Activated CD8-positive, alpha-beta T cell treated with anti-CD3 and anti-CD28 coated beads for 36 hours (primary cell): Measurements from ENCODE around the gene FRS2. TPM values are rescaled to one million over a fixed set of nuclear protein-coding genes. Genes with fewer than 3 reads are reported as not detected.
A peak's percentile ranks its signal among the peaks of the same experiment; 100 is the strongest.

ENCODE experiments used
- ATAC-seq: fragments of 200-7000 bp; cut with Tn5 transposase; one replicate; pipeline ENCODE4 v1.10.0; 2021; ENCODE audit warnings: mild to moderate bottlenecking, moderate library complexity
- CTCF ChIA-PET: fragments of 350-600 bp; sonication (Branson Sonifier 250); formaldehyde crosslinking; loops from one replicate; lab custom pipeline; 2021; ENCODE audit warnings: antibody characterized with exemption; lab: Charles Lee
- POLR2A ChIA-PET: fragments of 350-600 bp; sonication (Branson Sonifier 250); formaldehyde crosslinking; loops from one replicate; lab custom pipeline; 2021; ENCODE audit warnings: antibody characterized with exemption; lab: Charles Lee
- DNase-seq: peaks from one replicate; pipeline ENCODE4 v3.0.0-alpha.2; 2020
- H3K27ac Mint-ChIP-seq: one replicate; pipeline ENCODE4 v1.8.0; 2021; ENCODE audit warnings: mild to moderate bottlenecking, mixed read lengths
- H3K27me3 Mint-ChIP-seq: one replicate; pipeline ENCODE4 v1.8.0; 2021; ENCODE audit warnings: mixed read lengths
- H3K36me3 Mint-ChIP-seq: one replicate; pipeline ENCODE4 v1.8.0; 2021; ENCODE audit warnings: low read depth, mixed read lengths
- H3K4me1 Mint-ChIP-seq: one replicate; pipeline ENCODE4 v1.8.0; 2021; ENCODE audit warnings: low read depth, mixed read lengths
- H3K4me3 Mint-ChIP-seq: one replicate; pipeline ENCODE4 v1.8.0; 2021; ENCODE audit warnings: mild to moderate bottlenecking, moderate library complexity, mixed read lengths
- H3K9me3 Mint-ChIP-seq: one replicate; pipeline ENCODE4 v1.8.0; 2021; ENCODE audit warnings: mixed read lengths
- intact Hi-C: fragments of 100-400 bp; cut with micrococcal nuclease; formaldehyde crosslinking; loops from one replicate; pipeline ENCODE4 v1.10.0; 2022
- total RNA-seq, 2 experiments: library from RNA; stranded (reverse); gene quantifications; one replicate each; pipeline ENCODE4 v1.2.3, GENCODE V29; 2021
- TF ChIP-seq, protein P1 (sequence below): fragments of 200-600 bp; IDR thresholded peaks from one replicate; pipeline ENCODE4 v1.8.0; 2022; ENCODE audit warnings: antibody characterized with exemption, mild to moderate bottlenecking

FRS2 gene
- 10 to 100 TPM in 1 of 2 experiments, 1 to 10 TPM in 1; 8.3 to 10.5 TPM for total RNA-seq

DNA sequence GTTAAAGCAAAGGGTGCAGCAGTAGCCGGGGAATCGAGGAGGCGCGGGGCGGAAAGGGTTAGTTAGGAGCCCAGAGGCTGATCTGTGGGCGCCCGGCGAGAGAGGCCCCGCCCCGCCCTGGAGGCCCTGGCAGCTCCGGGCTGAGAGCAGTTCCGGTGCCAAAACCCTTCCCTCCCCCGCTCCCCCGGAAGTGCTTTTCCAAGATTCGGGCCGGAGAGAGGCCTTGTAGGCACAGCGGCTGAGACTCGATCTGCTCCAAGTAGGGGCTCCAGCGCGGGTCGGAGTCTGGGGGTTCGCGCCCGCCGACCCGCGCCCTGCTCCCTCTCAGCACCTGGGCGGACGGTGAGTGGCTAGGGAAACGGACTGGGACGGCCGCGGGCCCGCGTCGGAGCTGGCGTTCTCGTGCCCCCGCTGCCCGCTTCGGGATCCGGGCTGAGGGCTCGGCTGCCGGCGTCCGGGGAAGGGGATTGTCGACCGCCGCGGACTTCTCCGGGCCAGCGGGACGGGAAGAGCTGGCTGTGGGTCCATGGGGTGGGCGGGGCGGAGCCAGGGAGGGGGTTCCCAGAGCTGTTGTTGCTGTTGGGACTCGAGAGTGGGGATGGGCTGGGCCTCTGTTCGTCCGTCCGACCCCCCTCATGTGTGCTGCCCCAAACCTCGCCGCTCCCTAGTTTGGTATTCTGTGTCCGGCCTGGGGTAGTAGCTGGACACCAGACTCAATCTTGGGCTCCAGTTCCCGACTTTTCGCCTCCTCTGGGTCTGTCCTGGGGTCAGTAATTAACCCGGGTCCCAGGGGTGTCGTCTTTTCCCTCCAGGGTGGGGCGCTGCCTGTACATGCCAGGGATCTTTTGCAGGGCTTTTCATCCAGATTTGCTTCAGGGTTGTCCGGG is at the start of gene FRS2:
Gene FRS2 (plus strand): TSS at position 200 of the 887 bp plus-strand sequence. CDS start 98,643 bp downstream, outside the sequence.
- ATAC-seq (peak; percentile 99), DNase-seq (peak; percentile 93)
- H3K9me3 Mint-ChIP-seq: no peaks in the 10 kb centered on the region
- no peaks in the 10 kb centered on the region for H3K36me3 Mint-ChIP-seq
- peak within 1 kb of the TSS; percentile 98 for H3K27ac Mint-ChIP-seq
- ChIA-PET CTCF (interaction anchor here (0.9 to 2.4 kb wide), 9 partner anchors 26 to 116 kb away, joined by 3 to 21 read pairs (median 3); no protein-coding TSS in a partner anchor), POLR2A (interaction anchor here (0.8 to 1.6 kb wide), 4 partner anchors 11 to 115 kb away, joined by 3 to 10 read pairs (median 5); partner anchors contain the start of gene CCT2)
- no peaks in the 10 kb centered on the region for H3K27me3 Mint-ChIP-seq
- intact Hi-C loops: no loop called here
- H3K4me3 Mint-ChIP-seq: peak within 1 kb of the TSS; percentile 96
- TF ChIP-seq, protein P1, sequence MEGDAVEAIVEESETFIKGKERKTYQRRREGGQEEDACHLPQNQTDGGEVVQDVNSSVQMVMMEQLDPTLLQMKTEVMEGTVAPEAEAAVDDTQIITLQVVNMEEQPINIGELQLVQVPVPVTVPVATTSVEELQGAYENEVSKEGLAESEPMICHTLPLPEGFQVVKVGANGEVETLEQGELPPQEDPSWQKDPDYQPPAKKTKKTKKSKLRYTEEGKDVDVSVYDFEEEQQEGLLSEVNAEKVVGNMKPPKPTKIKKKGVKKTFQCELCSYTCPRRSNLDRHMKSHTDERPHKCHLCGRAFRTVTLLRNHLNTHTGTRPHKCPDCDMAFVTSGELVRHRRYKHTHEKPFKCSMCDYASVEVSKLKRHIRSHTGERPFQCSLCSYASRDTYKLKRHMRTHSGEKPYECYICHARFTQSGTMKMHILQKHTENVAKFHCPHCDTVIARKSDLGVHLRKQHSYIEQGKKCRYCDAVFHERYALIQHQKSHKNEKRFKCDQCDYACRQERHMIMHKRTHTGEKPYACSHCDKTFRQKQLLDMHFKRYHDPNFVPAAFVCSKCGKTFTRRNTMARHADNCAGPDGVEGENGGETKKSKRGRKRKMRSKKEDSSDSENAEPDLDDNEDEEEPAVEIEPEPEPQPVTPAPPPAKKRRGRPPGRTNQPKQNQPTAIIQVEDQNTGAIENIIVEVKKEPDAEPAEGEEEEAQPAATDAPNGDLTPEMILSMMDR: no peak
- H3K4me1 Mint-ChIP-seq: peaks cover 38% of the 10 kb centered on the region

DNA sequence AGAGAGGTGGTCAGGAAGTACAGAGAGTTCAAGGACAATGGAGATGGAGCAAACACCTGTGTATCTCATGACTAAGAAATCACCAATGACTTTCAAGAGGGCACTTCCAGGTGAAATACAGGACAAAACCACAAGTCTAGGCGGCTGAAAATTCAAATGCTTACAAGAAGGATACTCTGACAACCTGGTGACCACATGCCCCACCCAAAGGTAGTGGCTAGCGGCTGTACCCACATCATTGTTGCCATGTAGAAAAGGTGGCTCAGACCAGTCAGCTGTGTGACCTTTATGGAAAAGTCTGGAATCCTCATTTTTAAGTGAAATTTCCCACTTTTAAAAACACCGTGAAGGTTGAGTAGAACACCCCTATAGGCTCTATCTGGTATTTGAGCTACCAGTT is 48.6 kb upstream of the FRS2 start:
- H3K27me3 Mint-ChIP-seq: no peaks in the 10 kb centered on the region
- ATAC-seq (no peak), DNase-seq (no peak)
- H3K9me3 Mint-ChIP-seq: no peaks in the 10 kb centered on the region
- TF ChIP-seq, protein P1: no peak
- no peak overlapping the region for H3K27ac Mint-ChIP-seq
- intact Hi-C loops: no loop called here
- no peaks in the 10 kb centered on the region for H3K4me1 Mint-ChIP-seq
- no peak overlapping the region for H3K4me3 Mint-ChIP-seq
- ChIA-PET POLR2A (no interaction called here), CTCF (interaction anchor here (1.1 kb wide), 1 partner anchor 9 kb away, joined by 3 read pairs; no protein-coding TSS in a partner anchor)
- no peaks in the 10 kb centered on the region for H3K36me3 Mint-ChIP-seq

DNA sequence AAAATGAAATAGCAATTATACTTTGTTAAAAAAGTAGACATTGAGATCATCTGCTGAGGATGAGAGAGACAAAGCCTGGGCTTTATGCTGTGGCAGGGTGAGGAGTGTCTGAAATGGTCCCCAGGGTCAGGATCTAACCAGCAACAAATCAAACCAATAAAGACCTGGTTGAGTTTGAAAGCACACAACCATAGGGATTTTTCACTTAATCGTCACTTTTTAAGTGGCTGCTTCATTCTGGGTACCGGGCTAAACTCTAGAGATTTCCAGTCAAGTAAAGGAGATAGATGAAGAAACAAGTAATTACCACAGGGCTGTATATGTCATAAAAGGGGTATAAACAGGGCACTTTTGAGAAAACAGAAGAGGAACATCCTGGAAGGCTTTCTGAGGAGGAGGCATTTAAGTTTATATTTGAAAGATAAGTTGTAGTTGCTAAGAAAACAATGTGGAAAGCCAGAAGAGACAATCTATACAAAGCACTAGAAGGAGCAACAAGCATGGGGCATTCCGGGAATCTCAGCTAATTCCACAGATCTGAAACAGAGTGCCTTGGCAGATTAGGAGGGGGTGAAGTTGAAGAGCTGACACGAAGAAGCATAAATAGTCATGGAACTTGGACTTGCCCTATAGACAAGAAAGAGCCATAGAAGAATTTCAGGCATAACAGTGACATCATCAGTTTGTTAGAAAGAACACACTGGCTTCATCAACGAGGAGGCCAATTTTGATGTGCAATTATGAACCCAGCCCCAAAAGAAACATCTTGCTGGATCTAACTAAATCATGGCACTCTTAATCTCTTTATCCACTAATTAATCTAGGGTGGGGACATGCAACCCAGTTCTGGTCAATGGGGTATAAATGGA is 46.9 kb upstream of the FRS2 start:
- H3K27me3 Mint-ChIP-seq: no peaks in the 10 kb centered on the region
- no peaks in the 10 kb centered on the region for H3K4me1 Mint-ChIP-seq
- H3K36me3 Mint-ChIP-seq: no peaks in the 10 kb centered on the region
- no peak overlapping the region for H3K4me3 Mint-ChIP-seq
- POLR2A ChIA-PET: no interaction called here
- CTCF ChIA-PET: no interaction called here
- H3K27ac Mint-ChIP-seq: no peak overlapping the region
- TF ChIP-seq, protein P1: no peak
- intact Hi-C loops: no loop called here
- H3K9me3 Mint-ChIP-seq: no peaks in the 10 kb centered on the region
- DNase-seq (no peak), ATAC-seq (no peak)

DNA sequence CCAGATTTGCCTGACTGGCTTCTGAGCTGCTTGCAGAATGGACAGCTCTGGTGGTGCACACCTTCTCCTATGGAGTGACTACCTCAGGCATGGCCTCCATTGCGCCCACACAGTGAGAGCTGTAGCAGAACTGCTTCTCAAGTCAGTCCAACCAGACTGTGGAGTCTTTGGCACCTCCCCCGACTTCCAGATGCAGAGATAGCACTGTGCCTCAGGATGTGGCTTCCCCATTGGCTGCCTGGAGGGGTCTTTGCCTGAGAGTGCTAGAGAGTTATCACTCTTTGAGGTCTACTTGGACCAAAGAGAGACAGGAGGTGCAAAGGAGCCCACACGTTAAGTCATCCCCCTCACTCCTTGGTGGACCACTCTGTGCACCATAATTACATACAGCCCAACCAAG is 44.8 kb upstream of the FRS2 start:
- ChIA-PET POLR2A (no interaction called here), CTCF (no interaction called here)
- intact Hi-C loops: no loop called here
- H3K27me3 Mint-ChIP-seq: no peaks in the 10 kb centered on the region
- no peaks in the 10 kb centered on the region for H3K9me3 Mint-ChIP-seq
- no peak for ATAC-seq
- H3K4me1 Mint-ChIP-seq: no peaks in the 10 kb centered on the region
- peak; percentile 3 for DNase-seq
- TF ChIP-seq, protein P1: no peak
- H3K4me3 Mint-ChIP-seq: no peak overlapping the region
- H3K27ac Mint-ChIP-seq: no peak overlapping the region
- no peaks in the 10 kb centered on the region for H3K36me3 Mint-ChIP-seq
